Skeletal muscle tissue (tissue), 4 donors: ENCODE data around the gene S1PR5. TPM values are rescaled to one million over a fixed set of nuclear protein-coding genes. Genes with fewer than 3 reads are reported as not detected.

ENCODE experiments used
- H3K27ac ChIP-seq: one replicate; pipeline ENCODE4 v1.7.0; 2013; ENCODE audit warnings: mild to moderate bottlenecking, low read depth, low read length, inconsistent platforms
- H3K27me3 ChIP-seq, 3 donors: one replicate each; pipeline ENCODE4 v1.7.0; 2013; ENCODE audit warnings: low read length in 3 of 3; ENCODE audit not compliant: control insufficient read depth in 3 of 3, insufficient read depth in 3 of 3
- H3K36me3 ChIP-seq, 3 donors: one replicate each; pipeline ENCODE4 v1.7.0; 2013; ENCODE audit warnings: low read length in 3 of 3; ENCODE audit not compliant: control insufficient read depth in 3 of 3, insufficient read depth in 3 of 3
- H3K4me1 ChIP-seq, 3 donors: one replicate each; pipeline ENCODE4 v1.7.0; 2013; ENCODE audit warnings: low read length in 3 of 3, mild to moderate bottlenecking in 3 of 3; ENCODE audit not compliant: control insufficient read depth in 3 of 3, insufficient read depth in 3 of 3
- H3K4me3 ChIP-seq, 3 donors: one replicate each; pipeline ENCODE4 v1.7.0; 2013; ENCODE audit warnings: low read length in 3 of 3
- H3K9ac ChIP-seq, 3 donors: one replicate each; pipeline ENCODE4 v1.7.0; 2013; ENCODE audit warnings: low read length in 3 of 3, mild to moderate bottlenecking in 3 of 3, moderate library complexity in 2 of 3, low read depth in 1 of 3
- H3K9me3 ChIP-seq, 3 donors: one replicate each; pipeline ENCODE4 v1.7.0; 2013; ENCODE audit warnings: low read length in 3 of 3; ENCODE audit not compliant: control insufficient read depth in 3 of 3
- total RNA-seq: library from RNA; depleted of rRNA; stranded (reverse); fragments of >200 nt; gene quantifications from one replicate; pipeline ENCODE4 v1.2.3, GENCODE V29; 2014
- donor health status: Osteomylitis.

S1PR5 gene
- total RNA-seq, 1 donor from 2014 or later = 1.6 TPM

- Histone ChIP-seq H3K27ac (no peak overlapping the region), H3K9ac (peak overlapping the region in 1 of 3 donors; percentile 16), H3K4me3 (no peak overlapping the region), H3K36me3 (no peaks in the 10 kb centered on the region), H3K27me3 (peaks cover 61 to 67% (median 62%) of the 10 kb centered on the region in 3 donors), H3K9me3 (no peaks in the 10 kb centered on the region), H3K4me1 (peaks cover 0 to 16% (median 12%) of the 10 kb centered on the region in 3 donors)
Observed at GRCh38 chr19:10517760-10518443, 655 bp upstream of the S1PR5 start.

GRCh38 chr19:10516671-10517286 lies 468 bp downstream of the S1PR5 start:
- Histone ChIP-seq H3K4me1 (peaks cover 0 to 16% (median 12%) of the 10 kb centered on the region in 3 donors), H3K4me3 (peak overlapping the region in 1 of 3 donors; percentile 20), H3K9me3 (no peaks in the 10 kb centered on the region), H3K27me3 (peaks cover 63 to 69% (median 69%) of the 10 kb centered on the region in 3 donors), H3K36me3 (no peaks in the 10 kb centered on the region), H3K9ac (peak overlapping the region in 1 of 3 donors; percentile 8), H3K27ac (no peak overlapping the region)

- no peak overlapping the region for H3K4me3 ChIP-seq
- no peak overlapping the region for H3K9ac ChIP-seq
- peaks cover 0 to 16% (median 12%) of the 10 kb centered on the region in 3 donors for H3K4me1 ChIP-seq
Observed at GRCh38 chr19:10516064-10516385, 1.2 kb downstream of the S1PR5 start.

GRCh38 chr19:10514211-10515145 lies 2.8 kb downstream of the S1PR5 start:
- Histone ChIP-seq H3K36me3 (no peaks in the 10 kb centered on the region), H3K27me3 (peaks cover 70 to 79% (median 78%) of the 10 kb centered on the region in 3 donors), H3K9ac (no peak overlapping the region), H3K4me3 (no peak overlapping the region), H3K9me3 (no peaks in the 10 kb centered on the region), H3K27ac (no peak overlapping the region), H3K4me1 (peaks cover 0 to 16% (median 12%) of the 10 kb centered on the region in 3 donors)

More at GRCh38 chr19:10516064-10516385, 1.2 kb downstream of the S1PR5 start:
- peaks cover 66 to 72% (median 69%) of the 10 kb centered on the region in 3 donors for H3K27me3 ChIP-seq
- no peaks in the 10 kb centered on the region for H3K36me3 ChIP-seq
- no peak overlapping the region for H3K27ac ChIP-seq
- H3K9me3 ChIP-seq = no peaks in the 10 kb centered on the region

GRCh38 chr19:10513223-10513622 lies 4.0 kb downstream of the S1PR5 start:
- H3K36me3 ChIP-seq = no peaks in the 10 kb centered on the region
- no peak overlapping the region for H3K9ac ChIP-seq
- H3K4me1 ChIP-seq = peaks cover 0 to 14% (median 10%) of the 10 kb centered on the region in 3 donors
- H3K4me3 ChIP-seq = no peak overlapping the region
- H3K27me3 ChIP-seq = peaks cover 58 to 67% (median 66%) of the 10 kb centered on the region in 3 donors
- no peaks in the 10 kb centered on the region for H3K9me3 ChIP-seq
- no peak overlapping the region for H3K27ac ChIP-seq

- H3K36me3 ChIP-seq = no peaks in the 10 kb centered on the region
- H3K9ac ChIP-seq = no peak overlapping the region
- peaks cover 33 to 42% (median 40%) of the 10 kb centered on the region in 3 donors for H3K27me3 ChIP-seq
Observed at GRCh38 chr19:10510301-10510802, 6.9 kb downstream of the S1PR5 start.

GRCh38 chr19:10508707-10509106 lies 8.5 kb downstream of the S1PR5 start:
- Histone ChIP-seq H3K36me3 (no peaks in the 10 kb centered on the region), H3K27ac (no peak overlapping the region), H3K9ac (no peak overlapping the region), H3K27me3 (peaks cover 16 to 27% (median 25%) of the 10 kb centered on the region in 3 donors), H3K4me3 (no peak overlapping the region), H3K9me3 (no peaks in the 10 kb centered on the region), H3K4me1 (no peaks in the 10 kb centered on the region)

More at GRCh38 chr19:10510301-10510802, 6.9 kb downstream of the S1PR5 start:
- no peak overlapping the region for H3K27ac ChIP-seq
- H3K9me3 ChIP-seq = no peaks in the 10 kb centered on the region
- no peak overlapping the region for H3K4me3 ChIP-seq
- peaks cover 0 to 3% (median 0%) of the 10 kb centered on the region in 3 donors for H3K4me1 ChIP-seq

GRCh38 chr19:10508036-10508435 lies 9.2 kb downstream of the S1PR5 start:
- H3K4me1 ChIP-seq = no peaks in the 10 kb centered on the region
- no peak overlapping the region for H3K9ac ChIP-seq
- no peaks in the 10 kb centered on the region for H3K9me3 ChIP-seq
- H3K36me3 ChIP-seq = no peaks in the 10 kb centered on the region
- H3K27me3 ChIP-seq = peaks cover 9 to 21% (median 19%) of the 10 kb centered on the region in 3 donors
- H3K27ac ChIP-seq = no peak overlapping the region
- no peak overlapping the region for H3K4me3 ChIP-seq

- Histone ChIP-seq H3K36me3 (peaks cover 0 to 2% (median 0%) of the 10 kb centered on the region in 3 donors), H3K9ac (no peak overlapping the region), H3K4me3 (no peak overlapping the region), H3K27me3 (peaks cover 3 to 12% (median 11%) of the 10 kb centered on the region in 3 donors), H3K27ac (no peak overlapping the region), H3K4me1 (peaks cover 4 to 11% (median 5%) of the 10 kb centered on the region in 3 donors), H3K9me3 (no peaks in the 10 kb centered on the region)
Observed at GRCh38 chr19:10505583-10506229, 11.5 kb downstream of the S1PR5 start.
